Lower leg skin (tissue), 3 donors: ENCODE results near the gene MAPK4.

ENCODE experiments used
- POLR2A ChIP-seq, 2 donors: fragments of 450-650 bp; IDR thresholded peaks; one replicate each; pipeline ENCODE4 v1.6.1; 2016 to 2017; ENCODE audit warnings: antibody characterized with exemption in 2 of 2, mild to moderate bottlenecking in 1 of 2, moderate library complexity in 1 of 2
- TF ChIP-seq, protein P1 (sequence below), 3 donors: fragments of 450-650 bp; IDR thresholded peaks; one replicate each; pipeline ENCODE4 v1.5.1; 2016; ENCODE audit warnings: antibody characterized with exemption in 3 of 3, mild to moderate bottlenecking in 3 of 3, moderate library complexity in 2 of 3

DNA sequence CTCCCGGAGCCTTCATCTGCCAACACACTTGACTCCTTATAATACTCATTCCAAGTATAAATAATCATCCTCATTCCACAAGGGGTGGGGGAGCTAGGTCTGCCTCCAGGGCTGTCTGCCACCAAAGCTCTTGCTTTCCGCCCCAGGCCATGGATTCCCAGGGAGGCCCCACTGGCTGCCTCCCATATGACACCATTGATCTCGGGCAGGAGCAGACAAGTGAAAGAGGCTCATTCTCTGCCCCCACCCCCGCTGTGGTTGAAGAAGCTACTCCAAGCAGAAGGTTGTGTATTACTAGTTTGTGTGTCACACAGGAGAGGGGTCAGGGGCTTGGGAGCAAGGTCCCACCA, 160.4 kb downstream of the MAPK4 start:
- TF ChIP-seq, protein P1, sequence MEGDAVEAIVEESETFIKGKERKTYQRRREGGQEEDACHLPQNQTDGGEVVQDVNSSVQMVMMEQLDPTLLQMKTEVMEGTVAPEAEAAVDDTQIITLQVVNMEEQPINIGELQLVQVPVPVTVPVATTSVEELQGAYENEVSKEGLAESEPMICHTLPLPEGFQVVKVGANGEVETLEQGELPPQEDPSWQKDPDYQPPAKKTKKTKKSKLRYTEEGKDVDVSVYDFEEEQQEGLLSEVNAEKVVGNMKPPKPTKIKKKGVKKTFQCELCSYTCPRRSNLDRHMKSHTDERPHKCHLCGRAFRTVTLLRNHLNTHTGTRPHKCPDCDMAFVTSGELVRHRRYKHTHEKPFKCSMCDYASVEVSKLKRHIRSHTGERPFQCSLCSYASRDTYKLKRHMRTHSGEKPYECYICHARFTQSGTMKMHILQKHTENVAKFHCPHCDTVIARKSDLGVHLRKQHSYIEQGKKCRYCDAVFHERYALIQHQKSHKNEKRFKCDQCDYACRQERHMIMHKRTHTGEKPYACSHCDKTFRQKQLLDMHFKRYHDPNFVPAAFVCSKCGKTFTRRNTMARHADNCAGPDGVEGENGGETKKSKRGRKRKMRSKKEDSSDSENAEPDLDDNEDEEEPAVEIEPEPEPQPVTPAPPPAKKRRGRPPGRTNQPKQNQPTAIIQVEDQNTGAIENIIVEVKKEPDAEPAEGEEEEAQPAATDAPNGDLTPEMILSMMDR (IDR thresholded peaks at IDR 0.05): no peak
- no peak for TF ChIP-seq POLR2A (IDR thresholded peaks at IDR 0.05)
